ENCODE data around the gene SLC22A14. TPM values are rescaled to one million over a fixed set of nuclear protein-coding genes. Genes with fewer than 3 reads are reported as not detected.

Gene SLC22A14
- total RNA-seq, 6 donors from 2014 or later = 0.30 to 1.6 TPM; not detected in 4

- Histone ChIP-seq H3K9me3 (no peaks in the 10 kb centered on the region), H3K36me3 (no peaks in the 10 kb centered on the region), H3K27ac (no peak overlapping the region), H3K4me3 (no peak overlapping the region), H3K27me3 (no peaks in the 10 kb centered on the region), H3K4me1 (peaks cover 3 to 13% (median 8%) of the 10 kb centered on the region in 4 donors)
- no peak for TF ChIP-seq POLR2A (IDR thresholded peaks at IDR 0.05)
- TF ChIP-seq EP300 (IDR thresholded peaks at IDR 0.05) = no peak
- TF ChIP-seq CTCF (IDR thresholded peaks at IDR 0.05) = no peak
- no peak for TF ChIP-seq POLR2AphosphoS5 (IDR thresholded peaks at IDR 0.05)
- DNase-seq = peak in 1 of 2 donors; percentile 54
- peak in 1 of 2 donors; percentile 25 for ATAC-seq (ENCODE audit: low FRiP score in 2 of 2)
- 58 to 68% methylated on average over 4 of the region's 4 CpGs for WGBS, 2 donors
Observed at GRCh38 chr3:38348903-38349302, 66.8 kb downstream of the SLC22A14 start.

GRCh38 chr3:38349684-38350359 is 67.7 kb downstream of the SLC22A14 start:
- H3K36me3 ChIP-seq = no peaks in the 10 kb centered on the region
- no peak overlapping the region for H3K4me3 ChIP-seq
- DNase-seq (no peak), ATAC-seq (ENCODE audit: low FRiP score in 2 of 2) (no peak)
- H3K27me3 ChIP-seq = no peaks in the 10 kb centered on the region
- H3K27ac ChIP-seq = no peak overlapping the region
- no peak for TF ChIP-seq CTCF (IDR thresholded peaks at IDR 0.05)
- TF ChIP-seq POLR2AphosphoS5 (IDR thresholded peaks at IDR 0.05) = no peak
- no peak for TF ChIP-seq POLR2A (IDR thresholded peaks at IDR 0.05)
- no peak for TF ChIP-seq EP300 (IDR thresholded peaks at IDR 0.05)
- 88 to 93% methylated on average over 8 of the region's 8 CpGs for WGBS, 2 donors
- H3K9me3 ChIP-seq = no peaks in the 10 kb centered on the region
- peaks cover 3 to 13% (median 8%) of the 10 kb centered on the region in 4 donors for H3K4me1 ChIP-seq

GRCh38 chr3:38353151-38353550 is 71.1 kb downstream of the SLC22A14 start:
- WGBS, 2 donors = 86 to 92% methylated on average over 4 of the region's 4 CpGs

GRCh38 chr3:38354588-38355330 is 72.7 kb downstream of the SLC22A14 start:
- no peak overlapping the region for H3K4me3 ChIP-seq
- peak in 1 of 2 donors; percentile 29 for DNase-seq
- H3K4me1 ChIP-seq = no peaks in the 10 kb centered on the region
- no peak overlapping the region for H3K27ac ChIP-seq
- no peaks in the 10 kb centered on the region for H3K27me3 ChIP-seq
- H3K9me3 ChIP-seq = no peaks in the 10 kb centered on the region
- TF ChIP-seq CTCF (IDR thresholded peaks at IDR 0.05) (no peak), POLR2A (IDR thresholded peaks at IDR 0.05) (no peak)
- no peaks in the 10 kb centered on the region for H3K36me3 ChIP-seq
- ATAC-seq (ENCODE audit: low FRiP score in 2 of 2) = no peak
- 60 to 66% methylated on average over 4 of the region's 4 CpGs for WGBS, 2 donors

More at GRCh38 chr3:38353151-38353550, 71.1 kb downstream of the SLC22A14 start:
- no peak for TF ChIP-seq EP300 (IDR thresholded peaks at IDR 0.05)
- no peak for TF ChIP-seq POLR2A (IDR thresholded peaks at IDR 0.05)
- TF ChIP-seq CTCF (IDR thresholded peaks at IDR 0.05) = no peak
- TF ChIP-seq POLR2AphosphoS5 (IDR thresholded peaks at IDR 0.05) = no peak
- no peaks in the 10 kb centered on the region for H3K36me3 ChIP-seq
- no peak overlapping the region for H3K27ac ChIP-seq
- no peak overlapping the region for H3K4me3 ChIP-seq
- ATAC-seq (ENCODE audit: low FRiP score in 2 of 2) (no peak), DNase-seq (no peak)
- no peaks in the 10 kb centered on the region for H3K27me3 ChIP-seq
- H3K9me3 ChIP-seq = no peaks in the 10 kb centered on the region
- no peaks in the 10 kb centered on the region for H3K4me1 ChIP-seq
